22Rv1 (cell line): ENCODE results near the gene HIVEP3.

Experiments
- ZFX ChIP-seq: fragments of 450-650 bp; IDR thresholded peaks from 2 replicates; pipeline ENCODE4 v1.6.1; 2017; ENCODE audit warnings: antibody characterized with exemption, borderline replicate concordance
- TF ChIP-seq, protein P1 (sequence below): fragments of 450-650 bp; IDR thresholded peaks from 2 replicates; pipeline ENCODE4 v1.5.1; 2017; ENCODE audit warnings: mild to moderate bottlenecking

DNA sequence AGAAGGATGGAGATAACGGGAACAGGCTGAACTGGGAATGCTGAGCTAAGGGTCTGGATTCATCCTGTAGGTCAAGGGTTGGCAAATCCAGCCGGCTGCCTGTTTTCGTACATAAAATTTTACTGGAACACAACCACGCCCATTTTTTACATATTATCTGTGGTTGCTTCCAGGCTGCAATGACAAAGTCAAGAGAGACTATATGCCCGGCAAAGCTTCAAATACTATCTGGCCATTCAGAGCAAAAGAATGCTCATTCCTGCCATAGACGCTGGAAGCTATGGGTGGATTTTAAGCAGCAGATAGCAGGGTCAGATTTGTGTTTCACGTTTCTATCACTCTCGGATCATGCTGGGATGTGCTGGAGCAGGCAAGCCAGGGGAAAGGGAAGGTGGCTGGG lies 296.3 kb downstream of the HIVEP3 start:
- TF ChIP-seq, protein P1, sequence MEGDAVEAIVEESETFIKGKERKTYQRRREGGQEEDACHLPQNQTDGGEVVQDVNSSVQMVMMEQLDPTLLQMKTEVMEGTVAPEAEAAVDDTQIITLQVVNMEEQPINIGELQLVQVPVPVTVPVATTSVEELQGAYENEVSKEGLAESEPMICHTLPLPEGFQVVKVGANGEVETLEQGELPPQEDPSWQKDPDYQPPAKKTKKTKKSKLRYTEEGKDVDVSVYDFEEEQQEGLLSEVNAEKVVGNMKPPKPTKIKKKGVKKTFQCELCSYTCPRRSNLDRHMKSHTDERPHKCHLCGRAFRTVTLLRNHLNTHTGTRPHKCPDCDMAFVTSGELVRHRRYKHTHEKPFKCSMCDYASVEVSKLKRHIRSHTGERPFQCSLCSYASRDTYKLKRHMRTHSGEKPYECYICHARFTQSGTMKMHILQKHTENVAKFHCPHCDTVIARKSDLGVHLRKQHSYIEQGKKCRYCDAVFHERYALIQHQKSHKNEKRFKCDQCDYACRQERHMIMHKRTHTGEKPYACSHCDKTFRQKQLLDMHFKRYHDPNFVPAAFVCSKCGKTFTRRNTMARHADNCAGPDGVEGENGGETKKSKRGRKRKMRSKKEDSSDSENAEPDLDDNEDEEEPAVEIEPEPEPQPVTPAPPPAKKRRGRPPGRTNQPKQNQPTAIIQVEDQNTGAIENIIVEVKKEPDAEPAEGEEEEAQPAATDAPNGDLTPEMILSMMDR, result no peak
- TF ChIP-seq ZFX, result no peak
